HG03025 (cell line): Measurements from ENCODE around the gene TP53BP2.
"Not testable (repeated sequence)": the region's sequence is repeated elsewhere in the genome, so short reads cannot be mapped to it uniquely, and the experiment has no call there.

Source experiments
- ATAC-seq: cut with Tn5 transposase; IDR thresholded peaks from one replicate; pipeline ENCODE4 v1.9.1; 2021; ENCODE audit warnings: mild to moderate bottlenecking, moderate library complexity; ENCODE audit not compliant: unreplicated experiment, low FRiP score

The TP53BP2 gene

GRCh38 chr1:223831755-223832636, 13.8 kb downstream of the TP53BP2 start:
- no peak for ATAC-seq

GRCh38 chr1:223829678-223830077, 16.1 kb downstream of the TP53BP2 start:
- ATAC-seq = no peak

- ATAC-seq = no peak
Observed at GRCh38 chr1:223828162-223828848, 17.4 kb downstream of the TP53BP2 start.

GRCh38 chr1:223827193-223827663, 18.5 kb downstream of the TP53BP2 start:
- ATAC-seq = no peak

GRCh38 chr1:223825767-223826748, 19.7 kb downstream of the TP53BP2 start:
- no peak for ATAC-seq

GRCh38 chr1:223824712-223825111, 21.0 kb downstream of the TP53BP2 start:
- ATAC-seq = no peak

GRCh38 chr1:223824287-223824686, 21.5 kb downstream of the TP53BP2 start:
- no peak for ATAC-seq

GRCh38 chr1:223820971-223821370, 24.8 kb downstream of the TP53BP2 start:
- no peak for ATAC-seq

- ATAC-seq = no peak
Observed at GRCh38 chr1:223820515-223820858, 25.3 kb downstream of the TP53BP2 start.

GRCh38 chr1:223819730-223820514, 25.8 kb downstream of the TP53BP2 start:
- ATAC-seq = no peak

GRCh38 chr1:223817265-223817664, 28.5 kb downstream of the TP53BP2 start:
- not testable (repeated sequence) for ATAC-seq

GRCh38 chr1:223815865-223816264, 29.9 kb downstream of the TP53BP2 start:
- ATAC-seq = no peak

GRCh38 chr1:223815020-223815853, 30.5 kb downstream of the TP53BP2 start:
- no peak for ATAC-seq

- ATAC-seq = no peak
Observed at GRCh38 chr1:223813645-223814044, 32.1 kb downstream of the TP53BP2 start.

- no peak for ATAC-seq
Observed at GRCh38 chr1:223811634-223812101, 34.1 kb downstream of the TP53BP2 start.

- ATAC-seq = no peak
Observed at GRCh38 chr1:223810586-223810985, 35.2 kb downstream of the TP53BP2 start.

- not testable (repeated sequence) for ATAC-seq
Observed at GRCh38 chr1:223809905-223810304, 35.8 kb downstream of the TP53BP2 start.

GRCh38 chr1:223803211-223803610, 42.5 kb downstream of the TP53BP2 start:
- ATAC-seq = no peak

- ATAC-seq = no peak
Observed at GRCh38 chr1:223802602-223803001, 43.1 kb downstream of the TP53BP2 start.
